Measurements from ENCODE around the gene CDH11.

GRCh38 chr16:65004570-65004969 is 117.3 kb downstream of the CDH11 start:
- TF ChIP-seq CTCF (IDR thresholded peaks at IDR 0.05) (no peak), POLR2A (IDR thresholded peaks at IDR 0.05) (no peak), POLR2AphosphoS5 (IDR thresholded peaks at IDR 0.05; ENCODE audit: insufficient read depth in 1 of 2, low read depth in 1 of 2) (no peak)

All from vagina (tissue), 2 donors.